GM18517 (cell line): Measurements from ENCODE around the gene LRRC1.

Source experiments
- ATAC-seq: cut with Tn5 transposase; IDR thresholded peaks from one replicate; pipeline ENCODE4 v1.9.1; 2021; ENCODE audit warnings: mild to moderate bottlenecking, moderate library complexity; ENCODE audit not compliant: unreplicated experiment

Gene LRRC1

DNA sequence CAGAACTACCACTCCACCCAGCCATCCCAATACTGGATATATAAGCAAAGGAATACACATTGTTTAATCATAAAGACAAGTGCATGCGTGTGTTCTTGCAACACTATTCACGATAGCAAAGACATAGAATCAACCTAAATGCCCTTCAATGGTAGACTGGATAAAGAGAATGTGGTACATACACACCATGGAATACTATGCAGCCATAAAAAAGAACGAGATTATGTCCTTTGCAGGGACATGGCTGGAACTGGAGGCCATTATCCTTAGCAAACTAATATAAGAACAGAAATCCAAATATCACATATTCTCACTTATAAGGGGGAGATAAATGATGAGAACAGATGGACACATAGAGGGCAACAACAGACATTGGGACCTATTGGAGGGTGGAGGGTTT, 156.6 kb downstream of the LRRC1 start:
- ATAC-seq: no peak

DNA sequence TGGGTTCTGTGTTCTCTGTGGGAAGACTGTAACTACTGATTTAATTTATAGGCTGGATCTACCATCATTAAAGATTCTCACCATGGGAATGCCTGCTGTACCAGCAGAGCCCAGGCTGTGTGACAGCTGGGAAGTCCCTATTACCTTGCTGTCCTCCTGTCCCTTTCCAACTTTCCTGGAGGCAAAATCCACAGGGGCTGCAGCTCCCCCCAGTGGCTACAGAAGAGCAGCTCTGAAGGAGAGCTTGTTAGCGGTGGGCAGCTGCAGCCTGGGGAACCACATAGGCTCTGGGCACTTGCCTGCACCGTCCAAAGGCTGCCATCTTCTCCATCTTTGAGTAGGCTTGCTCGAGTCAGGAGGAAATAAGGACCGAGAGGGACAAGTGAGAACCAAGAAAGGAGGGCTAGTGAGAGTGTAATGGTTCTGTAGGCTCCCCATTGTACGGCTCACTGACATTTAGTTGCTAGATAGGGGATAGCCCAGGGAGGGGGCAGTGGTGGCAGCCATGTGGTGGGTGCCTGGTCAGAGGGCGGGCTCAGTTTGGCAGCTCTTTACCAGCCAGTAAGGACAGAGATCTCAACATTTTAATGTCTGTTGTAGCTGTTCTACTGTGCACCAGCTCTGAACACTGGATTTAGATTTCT, 161.4 kb downstream of the LRRC1 start:
- peak; percentile 80 for ATAC-seq

DNA sequence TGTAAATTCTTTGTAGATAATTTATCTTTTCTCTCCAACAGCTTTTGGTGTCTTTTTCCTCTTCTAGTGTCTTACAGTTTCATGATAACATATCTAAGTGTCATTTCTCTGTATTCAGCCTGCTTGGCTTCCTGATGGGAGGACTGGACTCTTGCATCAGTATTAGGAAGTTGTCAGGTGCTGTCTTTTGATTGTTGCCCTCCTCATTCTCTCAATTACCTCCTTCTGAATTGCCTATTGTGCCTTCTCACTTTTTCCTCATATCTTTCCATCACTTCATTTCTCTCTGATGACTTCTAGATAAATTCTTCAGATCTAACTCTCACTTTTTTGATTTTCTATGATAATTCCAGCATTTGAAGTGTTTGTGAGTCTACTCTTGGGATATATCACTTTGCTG, 162.0 kb downstream of the LRRC1 start:
- no peak for ATAC-seq

DNA sequence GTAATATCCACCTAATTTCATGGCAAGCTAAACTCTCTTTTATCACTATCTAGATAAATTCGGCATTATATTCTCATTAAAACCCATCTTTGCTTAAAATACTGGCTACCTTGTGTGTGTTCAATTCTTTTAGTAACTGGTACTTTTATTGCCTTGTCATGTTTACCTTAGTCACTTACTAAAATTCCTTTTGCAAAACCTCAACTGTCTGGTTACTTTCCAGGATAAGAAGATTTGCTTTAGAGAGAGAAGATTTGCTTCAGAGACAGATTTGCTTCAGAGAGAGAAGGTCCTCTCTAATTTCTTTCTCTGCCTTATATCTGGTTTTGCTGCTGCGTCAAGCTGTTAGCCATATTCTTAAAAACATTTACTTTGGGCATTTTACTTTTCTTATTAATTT, 164.9 kb downstream of the LRRC1 start:
- ATAC-seq: no peak

DNA sequence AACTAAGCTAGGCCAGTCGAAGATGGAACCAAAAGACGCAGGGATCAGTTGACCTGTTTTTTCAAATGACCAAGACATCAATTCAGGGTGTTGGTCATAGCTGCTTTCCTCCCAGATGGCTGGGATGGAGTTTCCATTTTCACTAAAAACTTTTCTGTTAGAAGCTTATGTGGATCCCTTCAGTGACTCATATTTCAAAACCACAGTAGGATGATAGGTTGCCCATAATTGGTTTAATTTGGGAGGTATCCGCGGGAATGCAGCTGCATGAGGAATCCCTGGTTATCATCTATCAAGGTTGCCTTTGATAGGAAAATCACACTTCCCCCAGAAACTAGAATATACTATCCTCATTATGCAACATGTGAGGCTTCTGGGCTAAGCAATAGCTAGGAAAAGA, 165.5 kb downstream of the LRRC1 start:
- no peak for ATAC-seq

DNA sequence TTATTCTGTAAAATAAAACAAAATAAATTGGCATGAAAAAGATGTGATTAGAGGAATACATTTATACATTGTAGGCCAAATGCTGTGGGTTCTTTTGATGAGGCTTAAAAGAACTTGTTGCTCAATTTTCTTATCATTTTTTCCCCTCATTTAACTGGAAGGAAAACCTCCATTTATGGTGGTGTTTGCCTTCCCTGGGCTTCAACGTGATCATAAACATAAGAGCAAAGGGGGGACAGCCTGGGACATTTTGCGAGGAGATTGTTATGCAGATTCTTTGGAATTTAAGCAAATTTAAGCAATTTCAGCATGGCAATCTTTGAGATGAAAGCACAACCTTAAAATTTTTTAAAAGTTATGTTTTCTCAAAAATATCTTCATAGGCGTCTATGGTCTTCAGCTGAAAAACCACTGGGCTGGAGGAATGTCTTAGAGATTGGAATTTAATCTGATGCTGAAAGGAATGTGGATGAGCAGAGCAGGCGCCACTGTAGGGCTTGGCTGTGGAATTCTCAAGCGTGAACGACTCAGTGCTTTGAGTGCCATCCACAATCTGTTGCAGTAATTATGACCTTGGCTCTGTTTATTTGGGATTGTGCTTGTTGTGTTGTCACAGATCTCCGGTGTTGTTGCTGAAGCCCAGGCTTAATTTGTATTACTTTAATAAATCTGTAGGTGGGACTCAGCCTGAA, 167.0 kb downstream of the LRRC1 start:
- ATAC-seq: no peak

DNA sequence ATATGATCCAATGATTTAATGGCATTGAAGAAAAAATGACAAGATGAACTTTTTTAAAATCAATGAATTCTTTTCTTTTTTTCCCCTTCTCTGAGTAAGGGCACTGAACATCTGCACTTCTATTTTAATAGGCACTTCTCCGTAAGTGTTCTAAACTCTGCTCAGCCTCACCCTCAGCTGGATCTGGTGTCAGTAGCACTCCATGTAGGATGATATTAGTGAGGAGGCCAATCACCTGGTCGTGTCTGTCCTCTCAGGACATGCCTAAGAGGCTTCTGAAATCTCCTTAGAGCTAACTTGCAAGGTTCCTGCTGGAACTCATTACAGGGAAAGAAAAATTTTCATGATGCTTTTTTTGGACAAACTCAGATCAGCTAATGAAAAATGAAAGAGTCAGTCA, 167.8 kb downstream of the LRRC1 start:
- ATAC-seq: no peak

DNA sequence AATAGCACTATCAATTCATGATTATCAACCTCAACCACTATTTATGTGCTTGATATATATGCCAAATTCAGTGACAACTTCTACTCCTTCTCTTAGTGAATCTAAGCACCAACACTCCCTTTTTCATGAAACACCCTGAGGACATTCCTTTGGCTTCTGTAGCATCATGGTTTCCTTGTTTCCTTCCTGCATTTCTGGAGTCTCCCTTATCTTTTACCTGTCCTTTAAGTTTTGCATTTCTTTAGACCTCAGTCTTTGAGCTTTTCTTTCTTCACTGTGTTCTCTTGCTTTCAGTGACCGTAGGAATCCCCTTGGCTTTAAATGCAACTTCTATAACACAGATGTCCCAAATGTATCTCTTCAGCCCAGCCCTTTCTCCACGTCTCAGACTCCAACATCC, 172.6 kb downstream of the LRRC1 start:
- no peak for ATAC-seq
